Stimulated activated CD4-positive, alpha-beta T cell treated with anti-CD3 and anti-CD28 coated beads, Interleukin-15, amount 100 ng/mL, for 48 hours (primary cell): ENCODE data around the gene DCLRE1C.
"Not testable (repeated sequence)": the region's sequence is repeated elsewhere in the genome, so short reads cannot be mapped to it uniquely, and the experiment has no call there.

Source experiments
- DNase-seq, 2 donors: peaks; one replicate each; pipeline ENCODE4 v3.0.0-alpha.2; 2020; ENCODE audit warnings: low read depth in 2 of 2

Gene DCLRE1C

DNA sequence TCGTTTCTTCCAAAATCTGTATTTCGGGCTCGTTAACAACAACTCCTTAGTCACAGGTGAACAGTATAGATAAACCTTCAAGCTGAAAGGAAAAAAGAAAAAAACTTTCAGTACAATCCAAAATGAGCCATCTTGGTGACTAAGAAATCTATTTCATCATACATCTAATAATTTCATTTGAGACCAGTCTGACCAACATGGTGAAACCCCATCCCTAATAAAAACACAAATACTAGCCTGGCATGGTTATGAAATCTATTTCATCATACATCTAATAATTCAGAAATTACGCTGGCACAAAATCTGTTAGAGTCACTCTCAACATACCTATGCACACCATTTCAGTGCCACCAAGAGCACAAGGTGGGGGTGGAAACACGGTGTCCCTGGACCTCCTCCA, 8.8 kb downstream of the DCLRE1C start:
- DNase-seq: no peak

DNA sequence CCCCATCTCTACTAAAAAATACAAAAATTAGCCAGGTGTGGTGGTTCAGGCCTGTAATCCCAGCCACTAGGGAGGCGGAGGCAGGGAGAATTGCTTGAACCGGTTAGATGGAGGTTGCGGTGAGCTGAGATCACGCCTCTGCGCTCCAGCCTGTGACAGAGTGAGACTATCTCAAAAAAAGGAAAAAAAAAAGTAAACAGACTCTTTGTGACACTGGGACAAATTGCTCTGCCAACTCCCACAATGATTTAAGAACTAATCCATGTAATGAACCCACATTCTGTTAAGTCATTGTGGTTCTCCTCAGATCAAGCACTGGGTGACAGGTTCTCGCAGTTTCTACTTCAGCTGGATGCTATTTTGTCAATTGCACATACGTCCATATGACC, 11.0 kb downstream of the DCLRE1C start:
- DNase-seq: not testable (repeated sequence)

- not testable (repeated sequence) for DNase-seq
Measured at GRCh38 chr10:14942147-14942949, 11.5 kb downstream of the DCLRE1C start.

DNA sequence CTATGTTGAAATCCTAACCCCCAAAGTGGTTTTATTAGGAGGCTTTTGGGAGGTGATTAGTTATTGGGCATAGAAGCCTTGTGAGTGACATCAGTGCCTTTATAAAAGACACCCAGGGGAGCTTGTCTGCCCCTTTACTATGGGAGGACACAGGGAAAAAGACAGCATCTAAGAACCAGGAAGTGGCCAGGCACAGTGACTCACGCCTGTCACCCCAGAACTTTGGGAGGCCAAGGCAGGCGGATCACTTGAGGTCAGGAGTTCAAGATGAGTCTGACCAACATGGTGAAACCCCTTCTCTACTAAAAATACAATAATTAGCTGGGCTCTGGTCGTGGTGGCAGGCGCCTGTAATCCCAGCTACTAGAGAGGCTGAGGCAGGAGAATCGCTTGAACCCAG, 14.9 kb downstream of the DCLRE1C start:
- not testable (repeated sequence) for DNase-seq

DNA sequence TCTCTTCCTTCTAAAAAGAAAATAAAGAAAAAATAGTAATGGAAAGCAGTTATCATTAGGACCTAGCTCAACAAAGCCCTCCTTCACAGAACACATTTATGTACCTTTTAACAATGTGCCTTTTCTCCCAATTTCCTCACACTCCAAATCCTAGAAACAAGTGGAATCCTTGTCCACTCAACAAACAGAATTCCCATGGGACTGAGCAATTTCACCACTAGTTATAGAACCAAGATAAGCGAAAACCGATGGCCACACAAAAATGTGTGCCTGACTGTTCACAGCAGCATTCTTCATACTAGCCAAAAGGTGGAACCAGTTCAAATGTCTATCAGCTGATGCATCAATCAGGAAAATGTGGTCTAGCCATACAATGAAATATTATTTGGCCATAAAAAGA, 17.3 kb downstream of the DCLRE1C start:
- DNase-seq: no peak

- DNase-seq: no peak
Measured at GRCh38 chr10:14930610-14931009, 23.3 kb downstream of the DCLRE1C start.

GRCh38 chr10:14926722-14927416, 27.0 kb downstream of the DCLRE1C start:
- no peak for DNase-seq

DNA sequence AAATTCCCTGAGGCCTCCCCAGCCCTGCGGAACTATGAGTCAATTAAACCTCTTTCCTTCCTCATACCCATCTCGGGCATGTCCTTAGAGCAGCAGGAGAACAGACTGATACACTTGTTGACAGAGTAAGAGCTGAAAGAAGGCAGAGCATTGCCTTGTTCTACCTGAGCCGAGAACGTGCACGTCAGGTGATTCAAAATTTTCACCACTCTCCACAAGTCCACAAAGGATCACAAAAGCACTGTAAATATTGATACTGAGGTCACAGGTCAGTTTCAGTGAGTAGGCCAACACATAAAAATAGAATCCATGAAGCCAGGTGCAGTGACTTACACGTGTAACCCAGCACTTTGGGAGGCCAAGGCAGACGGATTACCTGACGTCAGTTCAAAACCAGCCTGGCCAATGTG, 27.8 kb downstream of the DCLRE1C start:
- no peak for DNase-seq

DNA sequence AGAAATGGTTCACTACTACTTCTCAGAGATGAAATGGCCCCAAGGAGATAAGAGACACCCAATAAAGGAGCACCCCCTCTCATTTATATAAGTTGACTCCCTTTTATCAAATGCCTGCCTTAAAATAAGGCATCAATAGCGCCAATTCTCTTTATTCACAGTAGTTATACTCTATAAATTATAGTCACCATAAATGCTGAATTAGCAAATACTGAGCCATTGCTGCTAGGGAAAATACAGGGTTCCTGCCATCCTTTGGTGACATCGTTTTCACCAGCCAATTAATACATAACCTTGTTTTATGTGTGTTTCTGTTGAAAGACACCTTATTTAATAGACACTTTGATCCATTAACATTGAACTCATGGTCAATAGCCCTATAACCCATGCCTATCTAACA, 28.6 kb downstream of the DCLRE1C start:
- DNase-seq: no peak

DNA sequence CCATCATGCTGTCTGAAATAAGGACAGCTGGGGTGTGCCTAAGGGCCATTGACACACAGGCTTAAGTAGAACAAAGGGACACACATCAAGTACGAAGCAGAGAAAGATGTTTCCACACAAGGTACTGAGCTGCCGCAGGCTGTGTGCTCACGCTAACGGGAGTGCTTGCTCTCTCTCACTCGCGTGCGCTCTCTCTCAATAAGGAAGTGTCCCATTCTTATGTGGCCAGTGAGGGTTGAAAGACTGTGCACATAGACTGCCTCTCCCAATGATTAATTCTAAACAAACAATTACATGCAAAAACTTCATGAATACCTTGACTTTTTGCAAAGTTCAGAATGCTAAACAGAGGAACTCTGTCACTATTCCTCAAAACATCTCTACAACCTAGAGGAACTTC, 29.9 kb downstream of the DCLRE1C start:
- DNase-seq: no peak

DNA sequence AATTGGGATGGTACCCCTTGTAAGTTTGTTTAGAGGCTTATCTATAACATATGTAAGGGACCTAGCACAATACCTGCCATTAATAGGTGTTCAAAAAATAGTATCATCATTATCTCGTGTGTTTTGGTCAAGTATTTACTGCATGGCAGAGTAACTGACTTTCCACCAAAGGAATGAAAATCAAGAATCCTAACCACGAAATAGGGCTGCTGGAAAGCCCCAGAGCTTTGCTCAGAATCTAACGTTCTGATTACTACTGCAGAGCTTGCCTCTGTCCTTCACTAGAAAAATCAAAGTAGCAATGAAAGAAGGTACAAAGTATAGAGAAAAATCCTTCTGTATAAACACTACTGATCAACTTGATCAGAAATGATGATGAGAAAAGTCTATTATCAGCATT, 34.9 kb downstream of the DCLRE1C start:
- no peak for DNase-seq

- no peak for DNase-seq
Measured at GRCh38 chr10:14917827-14918226, 36.1 kb downstream of the DCLRE1C start.

GRCh38 chr10:14916600-14916999, 37.3 kb downstream of the DCLRE1C start:
- DNase-seq: no peak

DNA sequence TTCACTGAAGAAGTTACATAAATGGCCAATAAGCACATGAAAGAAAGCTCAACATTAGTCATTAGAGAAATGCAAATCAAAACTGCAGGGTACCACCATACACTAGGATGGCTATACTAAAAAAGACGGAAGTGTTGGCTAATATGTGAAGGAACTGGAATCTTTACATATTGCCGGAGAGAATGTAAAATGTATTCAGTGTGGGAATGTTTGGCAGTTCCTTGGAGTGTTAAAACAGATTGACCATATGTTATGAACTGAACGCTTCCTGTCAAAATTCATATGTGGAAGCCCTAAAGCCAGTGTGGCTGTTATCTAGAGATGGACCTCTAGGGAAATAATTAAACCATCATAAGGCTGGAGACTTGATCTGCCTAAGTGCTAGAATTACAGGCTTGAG, 42.1 kb downstream of the DCLRE1C start:
- DNase-seq: no peak

GRCh38 chr10:14910953-14911352, 42.9 kb downstream of the DCLRE1C start:
- DNase-seq: no peak

DNA sequence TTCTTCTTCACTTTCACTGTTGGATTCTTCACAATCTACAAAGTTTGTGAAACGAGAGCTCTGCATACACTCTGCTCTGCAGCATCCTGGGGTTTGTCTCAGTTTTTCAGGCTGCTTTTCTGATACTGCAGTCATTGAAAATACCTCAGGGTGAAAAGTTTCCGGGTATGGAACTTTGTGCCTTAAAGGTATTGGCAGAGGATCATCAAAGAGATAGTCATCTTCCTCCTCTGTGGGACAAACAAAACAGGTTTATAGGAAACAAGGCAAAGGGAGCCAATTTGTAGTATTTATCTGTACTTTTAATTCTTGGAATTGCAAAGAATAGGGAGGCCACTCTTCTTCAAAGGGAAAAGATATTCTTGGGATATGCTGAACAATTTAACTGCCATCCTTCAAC, 44.8 kb downstream of the DCLRE1C start:
- no peak for DNase-seq

DNA sequence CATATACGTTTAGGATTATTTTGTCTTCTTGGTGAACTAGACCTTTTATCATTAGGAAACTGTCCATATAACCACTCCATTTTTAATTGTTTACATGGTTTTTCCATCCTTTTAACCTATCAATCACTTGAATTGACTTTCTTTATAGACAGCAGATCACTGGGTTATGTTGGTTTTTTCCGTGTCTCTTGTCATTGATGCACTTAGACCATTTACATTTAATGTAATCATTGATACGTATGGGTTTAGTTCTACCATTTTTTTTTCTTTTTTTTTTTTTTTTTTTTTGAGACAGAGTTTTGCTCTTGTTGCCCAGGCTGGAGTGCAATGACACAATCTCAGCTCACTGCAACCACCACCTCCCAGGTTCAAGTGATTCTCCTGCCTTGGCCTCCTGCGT, 46.3 kb downstream of the DCLRE1C start:
- not testable (repeated sequence) for DNase-seq

DNA sequence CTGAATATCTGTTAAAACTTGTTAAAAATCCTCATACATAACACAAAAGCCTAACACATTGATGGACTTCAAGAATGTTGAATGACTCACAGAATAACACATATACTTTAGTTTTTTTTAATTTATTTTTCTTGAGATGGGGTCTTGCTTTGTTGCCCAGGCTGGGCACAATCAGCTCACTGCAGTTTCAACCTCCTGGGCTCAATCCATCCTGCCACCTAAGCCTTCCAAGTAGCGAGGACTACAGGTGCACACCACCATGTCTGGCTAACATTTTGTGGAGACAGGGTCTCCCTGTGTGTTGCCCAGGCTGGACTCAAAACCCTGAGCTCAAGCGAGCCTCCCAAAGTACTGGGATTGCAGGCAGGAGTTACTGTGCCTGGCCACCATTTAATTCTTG, 47.1 kb downstream of the DCLRE1C start:
- no peak for DNase-seq

- no peak for DNase-seq
Measured at GRCh38 chr10:14905890-14906289, 48.0 kb downstream of the DCLRE1C start.

DNA sequence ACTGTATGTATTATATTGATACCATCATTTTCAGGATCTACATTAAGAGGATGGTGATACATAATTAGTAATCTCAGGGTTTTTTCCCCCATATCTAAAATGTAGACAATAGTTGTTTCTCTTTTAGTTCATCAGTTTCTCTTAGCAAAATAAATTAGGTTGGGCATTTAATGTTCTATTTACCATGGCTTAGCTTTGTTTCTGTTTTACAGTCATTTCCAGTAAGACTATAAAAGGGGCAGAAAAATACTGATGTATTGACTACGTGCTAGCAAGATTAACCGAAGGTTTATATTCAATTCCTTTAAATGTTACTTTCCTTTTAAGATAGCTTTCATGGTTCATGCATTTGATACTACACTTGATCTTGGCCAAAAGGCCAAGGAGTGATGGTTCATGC, 49.0 kb downstream of the DCLRE1C start:
- DNase-seq: no peak

- DNase-seq: no peak
Measured at GRCh38 chr10:14904316-14904732, 49.6 kb downstream of the DCLRE1C start.

- DNase-seq: no peak
Measured at GRCh38 chr10:14891151-14891550, 62.7 kb downstream of the DCLRE1C start.

GRCh38 chr10:14889318-14889717, 64.6 kb downstream of the DCLRE1C start:
- no peak for DNase-seq
